Superior temporal gyrus (tissue), 1 donor: ENCODE data around the gene SMYD3.

Source experiments
- DNase-seq: peaks from one replicate; pipeline ENCODE4 v3.0.0-alpha.2; 2016; ENCODE audit errors: extremely low spot score

The SMYD3 gene

DNA sequence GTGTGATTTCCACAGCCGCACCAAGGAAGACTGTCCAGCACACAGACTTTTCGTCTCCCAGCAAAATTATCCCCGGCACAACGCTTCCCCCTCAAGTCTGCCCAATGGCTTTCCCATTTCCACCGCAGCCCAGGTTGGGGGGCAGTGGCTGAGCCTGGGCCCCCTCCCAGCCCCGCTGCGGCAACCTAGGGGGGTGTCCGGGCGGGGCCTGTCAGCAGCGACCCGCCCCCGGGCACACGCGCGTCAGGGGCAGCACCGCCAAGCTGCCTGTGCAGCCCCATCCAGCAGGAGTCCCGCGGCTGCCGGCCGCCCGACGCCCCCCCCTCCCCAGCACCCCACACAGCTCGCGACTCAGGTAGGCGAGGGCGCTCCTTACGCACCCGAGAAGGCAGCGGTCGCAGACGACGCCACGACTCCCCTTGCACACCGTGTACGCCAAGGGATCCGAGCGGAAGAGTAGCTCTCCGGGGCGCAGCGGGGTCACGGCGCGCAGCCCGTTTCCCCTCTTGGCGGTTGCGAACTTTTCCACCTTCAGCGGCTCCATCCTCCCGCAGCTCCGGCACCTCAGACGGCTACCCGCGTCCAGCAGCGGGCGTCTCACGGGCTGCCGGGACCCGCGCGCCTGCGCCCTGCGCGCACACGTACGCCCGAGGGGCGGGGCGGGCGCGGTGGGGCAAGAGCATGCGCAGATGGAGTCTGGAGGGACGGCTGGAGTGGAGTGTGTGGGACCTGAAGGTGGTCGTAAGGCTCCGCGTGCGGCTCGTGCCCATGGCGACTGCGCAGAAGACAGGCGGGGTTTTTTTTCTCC is at the start of gene SMYD3:
SMYD3 (minus strand) TSS at position 606 of the 808 bp plus-strand sequence.
- peak; percentile 81 for DNase-seq

GRCh38 chr1:246554201-246554600 is 47.1 kb upstream of the SMYD3 start:
- no peak for DNase-seq

DNA sequence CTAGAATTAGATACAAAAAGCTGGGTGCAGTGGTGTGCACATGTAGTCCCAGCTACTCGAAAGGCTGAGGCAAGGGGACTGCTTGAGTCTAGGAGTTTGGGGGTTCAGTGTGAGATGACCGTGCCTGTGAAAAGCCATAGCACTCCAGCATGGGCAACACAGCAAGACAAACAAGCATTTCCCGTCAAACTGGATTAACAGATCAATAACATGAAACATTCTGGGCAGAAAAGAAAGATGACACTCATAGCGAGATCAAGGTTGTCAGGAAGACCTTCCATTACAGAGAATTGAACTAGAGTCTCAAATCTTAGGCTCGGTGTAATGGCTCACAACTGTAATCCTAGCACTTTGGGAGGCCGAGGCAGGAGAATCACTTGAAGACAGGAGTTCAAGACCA is 45.0 kb upstream of the SMYD3 start:
- DNase-seq: no peak

DNA sequence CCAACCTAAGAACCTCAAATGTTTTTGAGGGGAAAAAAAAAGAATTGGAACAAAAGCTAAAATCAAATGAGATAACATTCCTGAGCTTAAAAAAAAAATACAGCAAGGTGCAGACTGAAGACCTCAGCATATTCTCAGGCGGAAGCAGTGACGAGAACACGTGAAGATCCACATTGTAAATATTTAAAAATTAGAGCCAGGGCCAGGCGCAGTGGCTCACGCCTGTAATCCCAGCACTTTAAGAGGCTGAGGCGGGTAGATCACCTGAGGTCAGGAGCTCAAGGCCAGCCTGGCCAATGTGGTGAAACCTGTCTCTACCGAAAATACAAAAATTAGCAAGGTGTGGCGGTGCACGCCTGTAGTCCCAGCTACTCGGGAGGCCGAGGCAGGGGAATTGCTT is 43.3 kb upstream of the SMYD3 start:
- no peak for DNase-seq

GRCh38 chr1:246549665-246550064 is 42.6 kb upstream of the SMYD3 start:
- no peak for DNase-seq

- DNase-seq: no peak
Measured at GRCh38 chr1:246544001-246544400, 36.9 kb upstream of the SMYD3 start.

DNA sequence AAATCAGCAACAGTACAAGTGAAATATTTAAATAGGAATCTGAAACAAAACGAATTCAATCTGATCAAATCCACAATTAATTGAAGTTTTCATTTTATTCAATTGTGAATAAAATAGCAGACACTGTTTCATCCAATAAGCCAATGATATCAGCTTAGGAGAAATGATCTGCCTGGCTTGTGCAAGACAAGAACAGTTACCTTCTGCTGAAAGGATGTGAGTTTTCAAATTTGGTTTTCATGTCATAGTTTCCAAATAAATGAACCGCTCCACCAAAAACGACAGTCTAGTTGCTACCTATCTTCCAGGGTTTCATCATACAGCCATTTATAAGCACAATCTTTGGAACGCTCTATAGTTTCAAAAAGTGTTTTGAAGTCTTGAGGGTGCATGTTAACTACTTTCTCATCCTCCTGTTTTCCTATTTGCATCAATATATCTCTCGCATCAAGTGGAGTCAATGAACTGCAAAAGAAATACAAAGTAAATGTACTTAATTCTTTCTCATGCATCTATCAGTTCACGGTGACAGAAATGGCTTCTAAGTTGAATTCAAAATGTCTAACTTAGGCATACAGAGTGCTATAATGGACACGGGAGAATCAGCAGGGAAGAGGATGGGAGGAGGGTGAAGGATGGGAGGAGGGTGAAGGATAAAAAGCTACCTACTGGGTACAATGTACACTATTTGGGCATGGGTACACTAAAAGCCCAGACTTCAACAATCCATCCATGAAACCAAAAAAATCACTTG is 33.8 kb upstream of the SMYD3 start:
- no peak for DNase-seq

- no peak for DNase-seq
Measured at GRCh38 chr1:246537887-246538286, 30.8 kb upstream of the SMYD3 start.

DNA sequence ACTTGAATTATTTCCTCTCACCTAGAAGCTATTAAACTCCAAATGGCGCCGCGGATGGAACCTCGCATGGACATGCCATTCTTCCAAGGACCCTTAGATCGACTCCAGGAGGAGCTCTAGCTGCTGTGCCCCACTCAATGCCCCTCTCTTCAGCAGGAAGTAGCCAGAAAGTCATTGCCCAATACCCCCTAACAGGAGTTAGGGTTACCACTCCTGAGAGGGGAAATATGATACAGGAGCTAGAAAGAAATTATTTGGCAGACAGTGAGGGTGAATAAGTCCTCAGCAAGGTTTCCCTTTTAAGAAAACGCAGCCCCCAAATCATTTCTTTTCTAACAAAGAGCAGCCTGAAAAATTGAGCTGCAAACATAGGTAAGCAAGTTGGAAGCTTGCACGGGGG is 30.4 kb upstream of the SMYD3 start:
- no peak for DNase-seq

GRCh38 chr1:246534114-246534513 is 27.0 kb upstream of the SMYD3 start:
- no peak for DNase-seq

DNA sequence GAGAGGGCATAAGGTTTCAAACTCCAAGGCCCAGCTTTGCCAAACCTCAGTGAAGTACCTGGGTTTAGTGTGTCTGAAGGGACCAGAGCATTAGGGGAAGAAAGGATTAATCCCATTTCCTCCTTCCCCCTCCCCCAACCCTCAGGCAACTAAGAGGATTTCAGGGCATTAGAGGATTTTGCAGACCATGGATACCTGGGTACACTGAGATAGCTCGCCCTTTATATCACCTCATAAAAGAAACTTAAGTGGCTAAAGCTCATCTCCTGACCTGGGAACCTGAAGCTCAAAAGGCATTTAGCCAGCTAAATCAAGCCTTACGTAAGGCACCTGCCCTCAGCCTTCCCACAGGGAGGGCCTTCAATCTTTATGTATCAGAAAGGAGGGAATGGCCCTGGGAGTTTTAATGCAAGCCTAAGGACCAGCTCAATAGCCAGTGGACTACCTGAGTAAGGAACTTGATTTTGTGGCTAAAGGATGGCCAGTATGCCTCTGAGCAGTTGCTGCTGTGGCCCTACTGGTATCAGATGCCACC is 26.4 kb upstream of the SMYD3 start:
- DNase-seq: no peak

GRCh38 chr1:246532519-246532918 is 25.4 kb upstream of the SMYD3 start:
- no peak for DNase-seq

GRCh38 chr1:246530482-246530881 is 23.4 kb upstream of the SMYD3 start:
- DNase-seq: no peak

- DNase-seq: no peak
Measured at GRCh38 chr1:246528933-246529731, 22.1 kb upstream of the SMYD3 start.

- DNase-seq: no peak
Measured at GRCh38 chr1:246527402-246528088, 20.5 kb upstream of the SMYD3 start.

DNA sequence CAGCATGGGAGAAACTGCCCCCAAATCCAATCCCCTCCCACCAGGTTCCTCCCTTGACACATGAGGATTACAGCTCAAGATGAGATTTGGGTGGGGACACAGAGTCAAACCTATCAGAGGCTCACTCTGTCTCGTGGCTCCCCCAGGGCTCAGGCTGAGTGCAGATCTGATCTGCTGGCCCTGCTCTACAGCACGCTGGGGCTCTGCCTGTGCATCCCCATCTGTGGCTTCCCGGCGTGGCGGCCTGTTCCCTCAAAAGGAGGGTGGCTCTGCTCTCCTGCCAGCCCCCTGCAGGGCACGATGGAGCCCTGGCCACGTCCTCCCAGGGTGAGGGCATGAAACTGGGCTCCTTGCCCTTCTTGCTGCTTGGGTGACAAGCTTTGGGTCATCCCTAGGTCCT is 19.8 kb upstream of the SMYD3 start:
- DNase-seq: no peak

DNA sequence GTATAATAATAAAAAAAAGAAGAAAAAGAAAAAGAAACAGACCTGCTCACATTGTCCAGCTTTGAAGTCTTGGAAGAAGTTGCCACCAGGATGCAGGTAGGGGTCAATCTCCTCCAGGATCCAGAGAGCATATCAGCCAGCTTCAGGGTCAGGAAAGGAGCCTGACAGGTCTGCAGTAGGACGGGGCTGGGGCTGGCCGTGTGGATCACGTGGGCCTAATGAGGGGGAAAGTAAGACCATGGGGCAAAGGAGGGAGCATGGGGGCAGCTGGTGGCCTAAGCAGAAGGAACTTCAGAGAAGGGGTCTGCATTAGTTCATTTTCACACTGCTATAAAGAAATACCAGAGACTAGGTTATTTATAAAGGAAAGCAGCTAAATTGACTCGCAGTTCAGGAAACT is 19.3 kb upstream of the SMYD3 start:
- no peak for DNase-seq

DNA sequence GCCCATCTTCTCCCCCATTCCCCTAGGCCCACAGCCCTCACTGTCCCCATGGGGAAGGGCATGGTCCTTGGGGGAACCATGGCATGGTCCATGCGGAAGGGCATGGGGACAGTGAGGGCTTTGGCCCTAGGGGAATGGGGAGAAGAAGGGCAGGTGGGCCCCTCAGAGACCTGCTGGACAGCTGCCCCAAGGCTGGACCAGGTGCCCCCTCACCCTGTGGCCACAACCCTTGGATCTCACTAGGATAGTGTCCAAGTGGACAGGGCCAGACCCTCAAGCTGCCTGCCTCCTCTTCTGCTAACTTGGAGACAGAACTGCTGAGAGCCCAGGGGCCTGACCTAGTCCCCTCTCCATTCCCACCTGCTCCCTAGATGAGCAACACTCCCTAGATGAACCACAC is 12.4 kb upstream of the SMYD3 start:
- DNase-seq: no peak

GRCh38 chr1:246518456-246519205 is 11.6 kb upstream of the SMYD3 start:
- DNase-seq: no peak

DNA sequence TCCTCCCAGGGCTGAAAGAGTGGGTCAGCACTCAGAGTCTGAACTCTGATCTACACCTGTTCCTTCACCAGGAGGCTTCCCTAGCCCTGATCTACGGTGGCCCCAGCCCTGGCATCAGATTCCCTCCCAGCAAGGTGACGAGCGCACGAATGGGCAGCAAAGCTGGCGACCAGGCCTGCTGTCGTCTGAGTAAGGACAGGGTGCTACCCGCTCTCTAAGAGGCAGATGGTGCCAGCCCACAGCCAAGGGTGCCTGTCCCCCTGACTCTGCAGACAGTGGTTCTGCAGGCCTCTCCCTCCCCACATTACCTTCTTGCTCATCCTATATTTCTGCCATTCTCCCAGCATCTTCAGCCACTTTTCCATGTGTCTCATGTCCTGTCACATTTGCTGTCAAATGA is 10.3 kb upstream of the SMYD3 start:
- no peak for DNase-seq

DNA sequence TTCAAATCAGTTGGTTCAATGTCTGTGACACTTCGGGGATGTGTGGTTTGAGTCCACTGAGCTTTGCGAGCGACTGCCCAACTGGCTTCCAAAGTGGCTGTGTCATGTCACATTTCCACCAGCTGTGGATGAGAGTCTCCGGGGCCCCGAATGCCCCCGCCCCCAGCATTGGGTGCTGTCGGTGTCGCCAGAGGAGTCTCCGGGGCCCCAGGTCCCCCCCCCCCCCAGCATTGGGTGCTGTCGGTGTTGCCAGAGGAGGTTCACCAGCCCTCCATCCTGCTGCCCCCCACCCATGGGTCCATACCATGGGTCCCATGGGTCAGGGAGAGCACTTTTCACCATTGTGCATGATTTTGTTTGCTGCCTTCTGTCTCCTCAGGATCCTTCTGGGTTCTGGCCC is 9.0 kb upstream of the SMYD3 start:
- DNase-seq: no peak
